SK-N-MC (cell line): ENCODE results near the gene KRT71.

Source experiments
- EZH2 ChIP-seq: fragments of 200-600 bp; sonication (generic); IDR thresholded peaks from one replicate; pipeline ENCODE4 v1.6.1; 2017; ENCODE audit warnings: antibody characterized with exemption
- POLR2AphosphoS5 ChIP-seq: IDR thresholded peaks from 2 replicates; pipeline ENCODE4 v1.6.1; 2012; ENCODE audit warnings: mild to moderate bottlenecking, low read depth, low read length, borderline replicate concordance

DNA sequence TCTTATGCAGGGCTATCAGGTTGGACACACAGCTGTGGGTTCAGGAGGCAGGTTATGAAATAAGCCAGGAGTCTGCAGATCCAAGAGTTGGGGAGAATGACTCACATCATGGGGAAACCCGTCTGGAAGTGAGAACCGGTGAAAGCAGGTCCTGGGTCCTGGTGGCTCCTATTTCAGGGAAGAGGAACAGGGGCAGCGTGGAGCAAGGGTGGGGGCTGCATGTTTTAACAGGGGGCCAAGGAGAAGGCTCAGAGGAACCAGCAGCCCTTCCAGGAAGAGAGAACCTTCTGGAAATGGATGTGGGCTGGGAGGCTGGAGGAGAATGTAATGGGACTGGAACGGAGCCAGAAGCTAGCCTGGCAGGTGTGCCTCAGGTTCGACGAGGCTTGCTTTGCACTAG lies 28.5 kb upstream of the KRT71 start:
- TF ChIP-seq EZH2 (no peak), POLR2AphosphoS5 (no peak)
